Measurements from ENCODE around the gene SLC35A3. TPM values are rescaled to one million over a fixed set of nuclear protein-coding genes. Genes with fewer than 3 reads are reported as not detected.

The SLC35A3 gene
- total and polyA plus RNA-seq, 10 of the 15 experiments (the other 5 are each of a cell fraction or from before 2014, with no cell fraction given) = 3.6 to 24.3 (median 15.4) TPM

DNA sequence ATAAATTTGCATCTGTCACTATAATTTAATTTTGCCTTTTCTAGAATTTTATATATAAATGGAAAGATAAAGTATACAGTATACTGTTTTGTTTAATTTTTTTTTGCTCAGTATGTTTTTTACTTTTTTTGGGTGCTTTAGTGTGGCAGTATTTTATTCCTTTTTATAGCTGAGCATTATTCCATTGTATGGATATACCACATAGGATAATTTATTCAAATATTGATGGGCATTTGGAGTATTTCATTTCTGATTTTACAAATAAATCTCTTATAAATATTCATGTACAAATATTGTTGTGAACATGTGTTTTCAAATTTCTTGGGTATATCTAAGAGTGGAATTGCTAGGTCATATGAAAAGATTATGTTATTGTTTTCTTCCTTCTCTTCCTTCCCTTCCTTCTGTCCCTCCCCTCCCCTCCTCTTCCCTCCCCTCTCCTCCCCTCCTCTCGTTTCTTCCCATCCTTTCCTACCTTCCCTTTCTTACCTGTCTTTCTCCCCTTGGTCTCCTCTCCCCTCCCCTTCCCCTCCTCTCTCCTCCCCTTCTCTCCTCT, 18.5 kb downstream of the SLC35A3 start:
- H3K4me2 ChIP-seq (ENCODE audit: control insufficient read depth, insufficient read depth) = no peak overlapping the region
- no peaks in the 10 kb centered on the region for H3K27me3 ChIP-seq (replicated peaks in 1 of 2; ENCODE audit: control insufficient read depth in 2 of 2, insufficient read depth in 2 of 2, low read length in 1 of 2)
- H3K79me2 ChIP-seq (ENCODE audit: control insufficient read depth, insufficient read depth, low read length) = peaks cover 2% of the 10 kb centered on the region
- H3K4me1 ChIP-seq (ENCODE audit: control insufficient read depth, insufficient read depth, low read length) = no peaks in the 10 kb centered on the region
- in situ Hi-C loops (cut with MboI) (no loop called here), intact Hi-C loops (cut with micrococcal nuclease; ENCODE audit: unreplicated experiment) (no loop called here)
- no peaks in the 10 kb centered on the region for H4K20me1 ChIP-seq (ENCODE audit: control insufficient read depth, insufficient read depth)
- BruUV-seq (replicated peaks) = no TSS peak
- no peak overlapping the region for H3K27ac ChIP-seq (ENCODE audit: control insufficient read depth, insufficient read depth)
- RAD21 ChIA-PET (ENCODE audit: unreplicated experiment) = no interaction called here
- POLR2A ChIA-PET = no interaction called here
- no peaks in the 10 kb centered on the region; the same call in none of the 3 replicates for H3K9me3 ChIP-seq (replicated peaks; ENCODE audit: control insufficient read depth, insufficient read depth, low read length)
- H2AFZ ChIP-seq (ENCODE audit: control insufficient read depth, low read depth, low read length) = no peak overlapping the region
- H3K36me3 ChIP-seq (ENCODE audit: control insufficient read depth in 2 of 2, insufficient read depth in 2 of 2, low read length in 1 of 2) = no peaks in the 10 kb centered on the region; a peak in 1 of 4 replicates
- no peak overlapping the region for H3K4me3 ChIP-seq
- SMC1A ChIA-PET (ENCODE audit: uncharacterized antibody, unreplicated experiment) = interaction anchor here (0.7 to 1.4 kb wide), 3 partner anchors 16 to 42 kb away, joined by 3 to 4 read pairs (median 3); no protein-coding TSS in a partner anchor
- FAIRE-seq (no peak), ATAC-seq (no peak), DNase-seq (ENCODE audit: low read depth, low spot score) (no peak)
- CTCF ChIA-PET = interaction anchor here (1.3 kb wide), 1 partner anchor 36 kb away, joined by 4 read pairs; no protein-coding TSS in a partner anchor
- WGBS (ENCODE audit: insufficient coverage, insufficient replicate concordance, low lambda C conversion rate, missing lambda C conversion rate) = no CpG with 5 or more reads among the region's 1 CpG
- no peak for TF ChIP-seq CREM (IDR thresholded peaks at IDR 0.05; ENCODE audit: low read depth)
- H3K9ac ChIP-seq (ENCODE audit: control insufficient read depth, insufficient read depth, low read length) = no peak overlapping the region

DNA sequence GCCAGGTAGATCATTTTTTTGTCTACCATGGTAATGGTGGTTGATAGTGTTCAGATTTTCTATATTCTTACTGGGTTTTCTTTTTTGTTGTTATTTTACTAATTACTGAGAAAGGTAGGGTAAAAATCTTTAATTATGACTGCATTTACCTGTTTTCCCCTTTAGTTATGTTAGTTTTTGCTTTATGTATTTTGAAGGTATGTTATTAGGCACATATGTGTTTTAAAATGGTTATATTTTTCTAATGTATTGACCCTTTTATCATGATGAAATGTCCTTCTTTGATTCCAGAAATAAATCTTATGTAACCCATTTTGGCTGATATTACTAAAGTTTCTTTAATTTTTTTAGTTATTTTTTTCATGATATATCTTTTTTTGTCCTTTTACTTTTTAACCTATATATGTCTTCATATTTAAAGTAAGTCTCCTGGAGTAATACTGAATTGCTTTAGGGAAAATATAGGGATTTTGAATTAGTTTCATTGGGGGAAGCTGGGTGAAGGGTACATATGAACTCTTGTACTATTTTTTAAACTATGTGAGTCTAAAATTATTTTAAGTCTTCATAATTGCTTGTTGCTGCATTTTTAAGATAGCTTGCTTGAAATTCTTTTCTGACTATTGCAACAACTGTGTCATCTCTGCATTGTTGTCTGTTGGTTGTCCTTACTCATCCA, 22.4 kb downstream of the SLC35A3 start:
- DNase-seq (ENCODE audit: low read depth, low spot score) (no peak), ATAC-seq (no peak), FAIRE-seq (no peak)
- Histone ChIP-seq H4K20me1 (ENCODE audit: control insufficient read depth, insufficient read depth) (no peaks in the 10 kb centered on the region), H3K9me3 (replicated peaks; ENCODE audit: control insufficient read depth, insufficient read depth, low read length) (no peaks in the 10 kb centered on the region; the same call in 1 of the 3 replicates), H3K79me2 (ENCODE audit: control insufficient read depth, insufficient read depth, low read length) (peaks cover 2% of the 10 kb centered on the region), H3K27me3 (replicated peaks in 1 of 2; ENCODE audit: control insufficient read depth in 2 of 2, insufficient read depth in 2 of 2, low read length in 1 of 2) (no peaks in the 10 kb centered on the region), H3K4me2 (ENCODE audit: control insufficient read depth, insufficient read depth) (no peak overlapping the region), H3K36me3 (ENCODE audit: control insufficient read depth in 2 of 2, insufficient read depth in 2 of 2, low read length in 1 of 2) (no peaks in the 10 kb centered on the region; a peak in 1 of 4 replicates), H3K4me3 (no peak overlapping the region), H3K9ac (ENCODE audit: control insufficient read depth, insufficient read depth, low read length) (no peak overlapping the region), H3K4me1 (ENCODE audit: control insufficient read depth, insufficient read depth, low read length) (no peaks in the 10 kb centered on the region), H3K27ac (ENCODE audit: control insufficient read depth, insufficient read depth) (no peak overlapping the region), H2AFZ (ENCODE audit: control insufficient read depth, low read depth, low read length) (no peak overlapping the region)
- no TSS peak for BruUV-seq (replicated peaks)
- POLR2A ChIA-PET = no interaction called here
- intact Hi-C loops (cut with micrococcal nuclease; ENCODE audit: unreplicated experiment) = no loop called here
- RAD21 ChIA-PET (ENCODE audit: unreplicated experiment) = no interaction called here
- TF ChIP-seq, protein P1, sequence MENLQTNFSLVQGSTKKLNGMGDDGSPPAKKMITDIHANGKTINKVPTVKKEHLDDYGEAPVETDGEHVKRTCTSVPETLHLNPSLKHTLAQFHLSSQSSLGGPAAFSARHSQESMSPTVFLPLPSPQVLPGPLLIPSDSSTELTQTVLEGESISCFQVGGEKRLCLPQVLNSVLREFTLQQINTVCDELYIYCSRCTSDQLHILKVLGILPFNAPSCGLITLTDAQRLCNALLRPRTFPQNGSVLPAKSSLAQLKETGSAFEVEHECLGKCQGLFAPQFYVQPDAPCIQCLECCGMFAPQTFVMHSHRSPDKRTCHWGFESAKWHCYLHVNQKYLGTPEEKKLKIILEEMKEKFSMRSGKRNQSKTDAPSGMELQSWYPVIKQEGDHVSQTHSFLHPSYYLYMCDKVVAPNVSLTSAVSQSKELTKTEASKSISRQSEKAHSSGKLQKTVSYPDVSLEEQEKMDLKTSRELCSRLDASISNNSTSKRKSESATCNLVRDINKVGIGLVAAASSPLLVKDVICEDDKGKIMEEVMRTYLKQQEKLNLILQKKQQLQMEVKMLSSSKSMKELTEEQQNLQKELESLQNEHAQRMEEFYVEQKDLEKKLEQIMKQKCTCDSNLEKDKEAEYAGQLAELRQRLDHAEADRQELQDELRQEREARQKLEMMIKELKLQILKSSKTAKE (IDR thresholded peaks at IDR 0.05; ENCODE audit: low read depth, poor library complexity, severe bottlenecking) = no peak
- TF ChIP-seq NR2C1 (IDR thresholded peaks at IDR 0.05) = no peak
- TF ChIP-seq HDAC2 (IDR thresholded peaks at IDR 0.05) = no peak
- TF ChIP-seq BMI1 (IDR thresholded peaks at IDR 0.05; ENCODE audit: borderline replicate concordance) = no peak
- TF ChIP-seq KAT2A (conservative IDR thresholded peaks at IDR 0.05; ENCODE audit: control insufficient read depth, low read depth, low read length) = no peak
- TF ChIP-seq SRF (IDR thresholded peaks at IDR 0.05; ENCODE audit: low read depth in 2 of 2, low read length in 2 of 2) = no peak
- TF ChIP-seq MTA2 (IDR thresholded peaks at IDR 0.05; ENCODE audit: low read depth) = no peak
- TF ChIP-seq ZNF622 (IDR thresholded peaks at IDR 0.05) = no peak
- no peak for TF ChIP-seq TCF12 (IDR thresholded peaks at IDR 0.05; ENCODE audit: low read depth, low read length)
- SMC1A ChIA-PET (ENCODE audit: uncharacterized antibody, unreplicated experiment) = no interaction called here
- in situ Hi-C loops (cut with MboI) = no loop called here
- CTCF ChIA-PET = no interaction called here
